Measurements from ENCODE around the gene ARID1B. TPM values are rescaled to one million over a fixed set of nuclear protein-coding genes. Genes with fewer than 3 reads are reported as not detected.

ARID1B gene
- polyA plus RNA-seq, 4 donors: 57.0 to 87.6 (median 71.7) TPM

- no peak for DNase-seq (ENCODE audit: low read depth in 4 of 4, low spot score in 3 of 4)
Measured at GRCh38 chr6:157107915-157108651, 330.9 kb downstream of the ARID1B start.

GRCh38 chr6:157108923-157109322, 331.7 kb downstream of the ARID1B start:
- no peak for DNase-seq (ENCODE audit: low read depth in 4 of 4, low spot score in 3 of 4)

GRCh38 chr6:157110607-157111006, 333.4 kb downstream of the ARID1B start:
- no peak for DNase-seq (ENCODE audit: low read depth in 4 of 4, low spot score in 3 of 4)

GRCh38 chr6:157113389-157113788, 336.2 kb downstream of the ARID1B start:
- no peak for DNase-seq (ENCODE audit: low read depth in 4 of 4, low spot score in 3 of 4)

GRCh38 chr6:157116426-157116825, 339.2 kb downstream of the ARID1B start:
- no peak for DNase-seq (ENCODE audit: low read depth in 4 of 4, low spot score in 3 of 4)

GRCh38 chr6:157117431-157118095, 340.4 kb downstream of the ARID1B start:
- DNase-seq (ENCODE audit: low read depth in 4 of 4, low spot score in 3 of 4): no peak

- DNase-seq (ENCODE audit: low read depth in 4 of 4, low spot score in 3 of 4): no peak
Measured at GRCh38 chr6:157119502-157120027, 342.4 kb downstream of the ARID1B start.

GRCh38 chr6:157120534-157121232, 343.5 kb downstream of the ARID1B start:
- DNase-seq (ENCODE audit: low read depth in 4 of 4, low spot score in 3 of 4): no peak

GRCh38 chr6:157121897-157122296, 344.7 kb downstream of the ARID1B start:
- no peak for DNase-seq (ENCODE audit: low read depth in 4 of 4, low spot score in 3 of 4)

GRCh38 chr6:157123234-157123633, 346.1 kb downstream of the ARID1B start:
- DNase-seq (ENCODE audit: low read depth in 4 of 4, low spot score in 3 of 4): no peak

GRCh38 chr6:157124485-157125254, 347.5 kb downstream of the ARID1B start:
- DNase-seq (ENCODE audit: low read depth in 4 of 4, low spot score in 3 of 4): no peak

- DNase-seq (ENCODE audit: low read depth in 4 of 4, low spot score in 3 of 4): no peak
Measured at GRCh38 chr6:157125531-157125930, 348.4 kb downstream of the ARID1B start.

GRCh38 chr6:157126183-157127098, 349.3 kb downstream of the ARID1B start:
- no peak for DNase-seq (ENCODE audit: low read depth in 4 of 4, low spot score in 3 of 4)

GRCh38 chr6:157128235-157128775, 351.1 kb downstream of the ARID1B start:
- no peak for DNase-seq (ENCODE audit: low read depth in 4 of 4, low spot score in 3 of 4)

- no peak for DNase-seq (ENCODE audit: low read depth in 4 of 4, low spot score in 3 of 4)
Measured at GRCh38 chr6:157131250-157131649, 354.1 kb downstream of the ARID1B start.

- no peak for DNase-seq (ENCODE audit: low read depth in 4 of 4, low spot score in 3 of 4)
Measured at GRCh38 chr6:157133856-157134255, 356.7 kb downstream of the ARID1B start.

- DNase-seq (ENCODE audit: low read depth in 4 of 4, low spot score in 3 of 4): no peak
Measured at GRCh38 chr6:157134402-157135047, 357.3 kb downstream of the ARID1B start.

- no peak for DNase-seq (ENCODE audit: low read depth in 4 of 4, low spot score in 3 of 4)
Measured at GRCh38 chr6:157135691-157136090, 358.5 kb downstream of the ARID1B start.

- DNase-seq (ENCODE audit: low read depth in 4 of 4, low spot score in 3 of 4): no peak
Measured at GRCh38 chr6:157137501-157137900, 360.3 kb downstream of the ARID1B start.
